H1 (cell line): ENCODE measurements around the gene RAMP2. TPM values are rescaled to one million over a fixed set of nuclear protein-coding genes. Genes with fewer than 3 reads are reported as not detected.
A peak's percentile ranks its signal among the peaks of the same experiment; 100 is the strongest.

Experiments used
- CTCF ChIA-PET: fragments of 300-600 bp; sonication (Branson Sonifier 250); formaldehyde crosslinking; loops from one replicate; lab custom pipeline; 2021; ENCODE audit not compliant: partially characterized antibody; lab: Charles Lee
- POLR2A ChIA-PET: fragments of 300-600 bp; sonication (Branson Sonifier 250); formaldehyde crosslinking; loops from one replicate; lab custom pipeline; 2021; ENCODE audit warnings: inconsistent platforms; ENCODE audit not compliant: partially characterized antibody; lab: Charles Lee
- DNase-seq, 2 experiments: peaks; one replicate each; pipeline versions ENCODE4 v3.0.0 to v3.0.0-alpha.2; 2010 to 2022; ENCODE audit warnings: low spot score in 2 of 2, low read depth in 1 of 2, mixed read lengths in 1 of 2
- FAIRE-seq: peaks from 2 replicates; lab custom pipeline; 2011; peaks lifted over from hg19 to GRCh38; lab: Jason Lieb, UNC
- H2AFZ ChIP-seq: 2 replicates; pipeline ENCODE4 v1.8.1; 2012; ENCODE audit warnings: low read length, inconsistent platforms
- H2AK5ac ChIP-seq: 2 replicates; pipeline ENCODE4 v1.6.1; 2013; ENCODE audit warnings: low read depth, low read length
- H2BK120ac ChIP-seq: replicated peaks from 2 replicates; pipeline ENCODE3; 2013; ENCODE audit warnings: low read depth, low read length, inconsistent platforms
- H2BK12ac ChIP-seq: 2 replicates; pipeline ENCODE4 v1.6.1; 2013; ENCODE audit warnings: low read depth, low read length
- H2BK15ac ChIP-seq: 2 replicates; pipeline ENCODE4 v1.6.1; 2013; ENCODE audit warnings: low read length
- H2BK20ac ChIP-seq: 2 replicates; pipeline ENCODE4 v1.6.1; 2013; ENCODE audit warnings: low read length
- H2BK5ac ChIP-seq: 2 replicates; pipeline ENCODE4 v1.6.1; 2013; ENCODE audit warnings: low read depth, low read length
- H3K14ac ChIP-seq: 2 replicates; pipeline ENCODE4 v1.6.1; 2013; ENCODE audit warnings: inconsistent platforms; ENCODE audit not compliant: insufficient read length
- H3K18ac ChIP-seq: 2 replicates; pipeline ENCODE4 v1.6.1; 2013; ENCODE audit warnings: low read length; ENCODE audit errors: extremely low read depth
- H3K23ac ChIP-seq: 2 replicates; pipeline ENCODE4 v1.6.1; 2013; ENCODE audit warnings: inconsistent platforms; ENCODE audit not compliant: insufficient read length
- H3K23me2 ChIP-seq: 2 replicates; pipeline ENCODE4 v1.6.1; 2013; ENCODE audit warnings: low read depth, low read length
- H3K27ac ChIP-seq: 2 replicates; pipeline ENCODE4 v1.6.1; 2011; ENCODE audit warnings: low read depth, low read length, inconsistent platforms
- H3K27me3 ChIP-seq, 4 experiments: replicated peaks in 1 of 4; 1 replicate in 1 of 4; 2 replicates in 3 of 4; pipeline versions ENCODE4 v1.6.1 to v1.8.1; 2011 to 2013; ENCODE audit warnings: low read length in 3 of 4, mild to moderate bottlenecking in 3 of 4, inconsistent platforms in 2 of 4, mixed read lengths in 2 of 4, moderate library complexity in 1 of 4; ENCODE audit not compliant: control insufficient read depth in 3 of 4, insufficient read depth in 3 of 4; ENCODE audit errors: extremely low read depth in 1 of 4
- H3K36me3 ChIP-seq, 4 experiments: 2 replicates each; pipeline versions ENCODE4 v1.6.1 to v1.8.1; 2011 to 2013; ENCODE audit warnings: mild to moderate bottlenecking in 4 of 4, low read length in 3 of 4, moderate library complexity in 2 of 4, control low read depth in 1 of 4, inconsistent platforms in 1 of 4; ENCODE audit not compliant: insufficient read depth in 4 of 4, control insufficient read depth in 2 of 4
- H3K4ac ChIP-seq: replicated peaks from 2 replicates; pipeline ENCODE3; 2013; ENCODE audit warnings: low read length, low read depth, mixed read lengths, inconsistent platforms; ENCODE audit not compliant: insufficient read length
- H3K4me1 ChIP-seq, 4 experiments: replicated peaks in 1 of 4; 1 replicate in 1 of 4; 2 replicates in 3 of 4; pipeline versions ENCODE4 v1.6.1 to v1.8.1; 2011 to 2013; ENCODE audit warnings: low read length in 3 of 4, inconsistent platforms in 2 of 4, mixed read lengths in 1 of 4; ENCODE audit not compliant: insufficient read depth in 4 of 4, control insufficient read depth in 3 of 4
- H3K4me2 ChIP-seq, 2 experiments: 2 replicates each; pipeline versions ENCODE4 v1.6.1 to v1.8.1; 2011 to 2013; ENCODE audit warnings: low read depth in 2 of 2, low read length in 2 of 2, control low read depth in 1 of 2, inconsistent platforms in 1 of 2, mild to moderate bottlenecking in 1 of 2; ENCODE audit not compliant: insufficient read depth in 1 of 2
- H3K4me3 ChIP-seq, 4 experiments: fragments of 200-600, 300-600 bp in 1 of 4; sonication (generic), shearing (Covaris generic), sonication (Bioruptor Twin) in 1 of 4; 2 replicates each; pipeline versions ENCODE4 v1.5.1 to v1.8.1; 2011 to 2016; ENCODE audit warnings: low read length in 4 of 4, low read depth in 3 of 4, control low read depth in 2 of 4, inconsistent platforms in 2 of 4, mild to moderate bottlenecking in 2 of 4, mixed read lengths in 1 of 4, moderate library complexity in 1 of 4; ENCODE audit not compliant: insufficient read depth in 2 of 4; ENCODE audit errors: extremely low read depth in 1 of 4
- H3K56ac ChIP-seq: replicated peaks from 2 replicates; pipeline ENCODE3; 2013; ENCODE audit warnings: low read depth, mild to moderate bottlenecking, mixed read lengths, low read length, inconsistent platforms; ENCODE audit not compliant: insufficient read length
- H3K79me1 ChIP-seq: 2 replicates; pipeline ENCODE4 v1.6.1; 2013; ENCODE audit warnings: low read depth, low read length, control low read depth
- H3K79me2 ChIP-seq, 2 experiments: 2 replicates each; pipeline versions ENCODE4 v1.6.1 to v1.8.1; 2012 to 2013; ENCODE audit warnings: low read length in 2 of 2, mild to moderate bottlenecking in 2 of 2, inconsistent platforms in 1 of 2; ENCODE audit not compliant: insufficient read depth in 2 of 2, control insufficient read depth in 1 of 2
- H3K9ac ChIP-seq, 4 experiments: replicated peaks in 1 of 4; 1 replicate in 1 of 4; 2 replicates in 3 of 4; pipeline versions ENCODE4 v1.6.1 to v1.8.1; 2011 to 2013; ENCODE audit warnings: low read depth in 3 of 4, low read length in 3 of 4, control low read depth in 2 of 4, mild to moderate bottlenecking in 2 of 4, moderate library complexity in 2 of 4, inconsistent platforms in 1 of 4; ENCODE audit errors: extremely low read depth in 1 of 4
- H3K9me3 ChIP-seq, 2 experiments: 2 replicates each; pipeline versions ENCODE4 v1.6.1 to v1.8.1; 2012 to 2013; ENCODE audit warnings: mild to moderate bottlenecking in 2 of 2, moderate library complexity in 2 of 2, control low read depth in 1 of 2, inconsistent platforms in 1 of 2, low read depth in 1 of 2, low read length in 1 of 2, mixed read lengths in 1 of 2; ENCODE audit not compliant: insufficient read depth in 2 of 2
- H4K20me1 ChIP-seq, 2 experiments: replicated peaks in 1 of 2; 2 replicates each; pipeline versions ENCODE3 to v1.8.1; 2011 to 2013; ENCODE audit warnings: inconsistent platforms in 2 of 2, low read length in 2 of 2, mild to moderate bottlenecking in 1 of 2; ENCODE audit not compliant: insufficient read depth in 2 of 2, control insufficient read depth in 1 of 2
- H4K5ac ChIP-seq: 2 replicates; pipeline ENCODE4 v1.6.1; 2013; ENCODE audit warnings: low read length, low read depth, mixed read lengths, inconsistent platforms; ENCODE audit not compliant: insufficient read length
- H4K8ac ChIP-seq: 2 replicates; pipeline ENCODE4 v1.8.0; 2013; ENCODE audit warnings: mild to moderate bottlenecking, moderate library complexity, low read length, inconsistent platforms; ENCODE audit not compliant: insufficient read depth; ENCODE audit errors: extremely low read depth
- H4K91ac ChIP-seq: replicated peaks from 2 replicates; pipeline ENCODE3; 2013; ENCODE audit warnings: low read length, mixed read lengths, inconsistent platforms; ENCODE audit not compliant: insufficient read length
- ASH2L ChIP-seq: fragments of 200-600, 300-600 bp; sonication (generic); IDR thresholded peaks from one replicate; pipeline ENCODE4 v1.7.1; 2017; ENCODE audit warnings: low read length
- MAX ChIP-seq: IDR thresholded peaks from 2 replicates; pipeline ENCODE4 v1.6.1; 2012; ENCODE audit warnings: inconsistent platforms
- PHF8 ChIP-seq: fragments of 200-600 bp; sonication (generic); conservative IDR thresholded peaks from 2 replicates; pipeline ENCODE4 v1.7.1; 2012; ENCODE audit warnings: low read depth, mild to moderate bottlenecking, inconsistent platforms, low read length, moderate library complexity
- POLR2A ChIP-seq, 2 experiments: IDR thresholded peaks; 1 replicate in 1 of 2; 2 replicates in 1 of 2; pipeline ENCODE4 v1.6.1; 2011; ENCODE audit warnings: low read depth in 2 of 2, low read length in 2 of 2, mild to moderate bottlenecking in 2 of 2; ENCODE audit errors: control extremely low read depth in 1 of 2
- POLR2AphosphoS5 ChIP-seq: IDR thresholded peaks from 2 replicates; pipeline ENCODE4 v1.6.1; 2011; ENCODE audit warnings: low read depth, low read length
- POU5F1 ChIP-seq: IDR thresholded peaks from 2 replicates; pipeline ENCODE4 v1.6.1; 2011; ENCODE audit warnings: low read depth, mild to moderate bottlenecking, low read length, moderate library complexity
- SIN3A ChIP-seq, 2 experiments: IDR thresholded peaks in 1 of 2; conservative IDR thresholded peaks in 1 of 2; 2 replicates each; pipeline ENCODE4 v1.6.1; 2011 to 2012; ENCODE audit warnings: low read length in 2 of 2, improper control_type of control experiment in 1 of 2, low read depth in 1 of 2, mild to moderate bottlenecking in 1 of 2
- SUZ12 ChIP-seq: fragments of 200-600 bp; sonication (generic); IDR thresholded peaks from 2 replicates; pipeline ENCODE4 v1.6.1; 2012; ENCODE audit warnings: mild to moderate bottlenecking, inconsistent platforms, low read length, moderate library complexity, mixed read lengths
- WGBS, 2 experiments: shearing (Covaris generic) in 1 of 2; methylation state at CpG; one replicate each; pipeline versions ENCODE4 v1.1.6 to v1.1.7; 2013 to 2015; ENCODE audit warnings: low lambda C conversion rate in 2 of 2, mixed read lengths in 2 of 2, inconsistent platforms in 1 of 2, low coverage in 1 of 2, missing lambda C conversion rate in 1 of 2; ENCODE audit not compliant: insufficient replicate concordance in 2 of 2, insufficient coverage in 1 of 2, insufficient read length in 1 of 2; ENCODE audit errors: extremely low coverage in 1 of 2, missing lambda C conversion rate in 1 of 2; 5-methylcytosine and 5-hydroxymethylcytosine counted together
- polyA plus RNA-seq, 7 experiments: library from polyadenylated mRNA; depleted of rRNA in 3 of 7; stranded (reverse) in 5 of 7; unstranded in 2 of 7; fragments of >200 nt in 5 of 7; fragments of 200-250 nt in 2 of 7; gene quantifications; 1 replicate in 5 of 7; 2 replicates in 1 of 7; 4 replicates in 1 of 7; pipeline versions ENCODE4 v1.2.1 to v1.2.3, GENCODE V29; 2011 to 2013; ENCODE audit warnings: missing spikeins in 2 of 7, mixed read lengths in 2 of 7
- total RNA-seq: library from RNA; stranded (reverse); fragmentation: NEBNext Ultra II Directional; extraction: Animal tissue kit (Norgen Biotek cat#: 25700); gene quantifications from 2 replicates; pipeline ENCODE4 v1.2.1, GENCODE V29; 2021

RAMP2 gene
- total and polyA plus RNA-seq, 2 of the 8 experiments (the other 6 are each of a cell fraction or from before 2014, with no cell fraction given): 13.4 to 41.7 TPM

GRCh38 chr17:42787266-42787665, 26.2 kb downstream of the RAMP2 start:
- Histone ChIP-seq H3K79me1 (no peaks in the 10 kb centered on the region), H3K36me3 (no peaks in the 10 kb centered on the region), H4K20me1 (no peaks in the 10 kb centered on the region), H3K4me2 (no peak overlapping the region), H2BK20ac (no peak overlapping the region), H3K79me2 (no peaks in the 10 kb centered on the region), H3K4ac (no peak overlapping the region), H3K9me3 (no peaks in the 10 kb centered on the region), H3K56ac (no peak overlapping the region), H3K23ac (no peak overlapping the region), H2AK5ac (no peak overlapping the region), H2BK15ac (no peak overlapping the region), H2BK120ac (no peak overlapping the region), H3K14ac (no peak overlapping the region), H4K8ac (peak overlapping the region; percentile 28; the same call in 1 of the 2 replicates), H3K4me3 (no peak overlapping the region), H3K4me1 (peaks cover 0 to 5% (median 0%) of the 10 kb centered on the region in 4 experiments; a peak in 1 of 7 replicates), H2BK5ac (no peak overlapping the region), H4K5ac (no peak overlapping the region), H4K91ac (no peak overlapping the region), H3K23me2 (no peaks in the 10 kb centered on the region), H2AFZ (no peak overlapping the region), H3K27me3 (peaks cover 0 to 13% (median 5%) of the 10 kb centered on the region in 4 experiments; a peak in 2 of 7 replicates), H3K27ac (no peak overlapping the region), H3K9ac (no peak overlapping the region), H3K18ac (no peak overlapping the region), H2BK12ac (no peak overlapping the region)
- POLR2A ChIA-PET: interaction anchor here (1.1 to 2.3 kb wide), 4 partner anchors 9 to 15 kb away, joined by 3 to 9 read pairs (median 4); partner anchors contain the start of genes CNTD1, COA3 and VPS25
- FAIRE-seq (no peak), DNase-seq (no peak)
- 87% methylated on average over 11 of the region's 11 CpGs; no CpG with 5 or more reads in 1 of the 2 experiments for WGBS, 2 experiments
- CTCF ChIA-PET: interaction anchor here (0.7 to 1.1 kb wide), 2 partner anchors 24 to 104 kb away, joined by 3 to 6 read pairs; no protein-coding TSS in a partner anchor
- TF ChIP-seq POLR2AphosphoS5: no peak
- no peak for TF ChIP-seq SIN3A (conservative IDR thresholded peaks at IDR 0.05 in 1 of 2, IDR thresholded peaks at IDR 0.05 in 1 of 2; ENCODE audit: low read depth in 1 of 2, low read length in 2 of 2)
- TF ChIP-seq SUZ12: no peak
- TF ChIP-seq ASH2L: no peak
- TF ChIP-seq PHF8: no peak
- TF ChIP-seq MAX: no peak
- no peak for TF ChIP-seq POU5F1
- no peak for TF ChIP-seq POLR2A (IDR thresholded peaks at IDR 0.05; ENCODE audit: control extremely low read depth in 1 of 2, low read depth in 2 of 2, low read length in 2 of 2)
